ENCODE data around the gene MAGEA4.

- TF ChIP-seq CTCF (IDR thresholded peaks at IDR 0.05 in 8 of 11, conservative IDR thresholded peaks at IDR 0.05 in 3 of 11) (no peak), POLR2A (IDR thresholded peaks at IDR 0.05) (no peak)
Observed at GRCh38 chrX:151920101-151920500, 7.4 kb downstream of the MAGEA4 start.
